ENCODE measurements around the gene PTH2R. TPM values are rescaled to one million over a fixed set of nuclear protein-coding genes. Genes with fewer than 3 reads are reported as not detected.
A peak's percentile ranks its signal among the peaks of the same experiment; 100 is the strongest.
"Not testable (repeated sequence)": the region's sequence is repeated elsewhere in the genome, so short reads cannot be mapped to it uniquely, and the experiment has no call there.

PTH2R gene, protein sequence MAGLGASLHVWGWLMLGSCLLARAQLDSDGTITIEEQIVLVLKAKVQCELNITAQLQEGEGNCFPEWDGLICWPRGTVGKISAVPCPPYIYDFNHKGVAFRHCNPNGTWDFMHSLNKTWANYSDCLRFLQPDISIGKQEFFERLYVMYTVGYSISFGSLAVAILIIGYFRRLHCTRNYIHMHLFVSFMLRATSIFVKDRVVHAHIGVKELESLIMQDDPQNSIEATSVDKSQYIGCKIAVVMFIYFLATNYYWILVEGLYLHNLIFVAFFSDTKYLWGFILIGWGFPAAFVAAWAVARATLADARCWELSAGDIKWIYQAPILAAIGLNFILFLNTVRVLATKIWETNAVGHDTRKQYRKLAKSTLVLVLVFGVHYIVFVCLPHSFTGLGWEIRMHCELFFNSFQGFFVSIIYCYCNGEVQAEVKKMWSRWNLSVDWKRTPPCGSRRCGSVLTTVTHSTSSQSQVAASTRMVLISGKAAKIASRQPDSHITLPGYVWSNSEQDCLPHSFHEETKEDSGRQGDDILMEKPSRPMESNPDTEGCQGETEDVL
- polyA plus RNA-seq (ENCODE audit: insufficient read length in 4 of 4), result 10 to 100 TPM; 30.5 to 56.4 (median 44.1) TPM

DNA sequence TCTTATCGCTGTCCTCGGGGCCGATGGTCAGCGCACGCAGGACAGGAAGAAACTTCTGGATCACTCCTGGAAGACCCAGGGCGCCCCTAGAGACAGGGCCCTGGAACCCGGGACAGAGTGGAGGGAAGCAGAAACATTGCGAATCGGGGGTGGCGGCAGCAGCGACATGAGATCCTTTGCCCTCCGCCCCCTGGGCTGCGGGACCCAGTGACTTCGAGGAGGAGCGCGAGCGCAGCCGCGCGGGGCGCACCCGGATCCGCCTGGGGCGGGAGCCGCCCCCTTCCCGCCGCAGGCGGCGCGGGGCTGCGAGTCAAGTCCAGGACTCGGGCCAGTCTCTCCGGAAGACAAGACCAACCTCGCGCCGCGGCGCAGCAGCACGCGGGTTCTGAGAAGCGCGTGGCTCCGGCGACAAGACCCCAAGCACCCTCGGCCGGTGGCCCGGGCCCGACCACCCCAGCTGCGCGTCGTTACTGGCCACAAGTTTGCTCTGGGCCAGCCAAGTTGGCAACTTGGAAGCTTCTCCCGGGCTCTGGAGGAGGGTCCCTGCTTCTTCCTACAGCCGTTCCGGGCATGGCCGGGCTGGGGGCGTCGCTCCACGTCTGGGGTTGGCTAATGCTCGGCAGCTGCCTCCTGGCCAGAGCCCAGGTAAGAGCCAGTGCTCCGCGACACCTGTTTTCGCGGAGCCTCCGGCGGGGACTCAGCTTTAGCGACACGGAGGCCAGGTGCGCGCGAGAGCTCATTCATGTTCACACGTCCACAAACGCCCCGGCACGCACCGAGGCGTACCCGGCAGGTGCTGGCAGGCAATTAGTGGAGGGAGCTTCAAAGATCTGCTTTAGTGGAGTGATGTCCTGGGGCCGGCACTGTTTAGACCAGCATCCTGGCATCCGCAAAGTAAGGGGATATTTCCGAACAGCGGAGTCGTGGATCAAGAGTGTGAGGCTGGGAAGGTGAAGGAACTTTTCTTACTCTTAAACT lies at the start of gene PTH2R:
PTH2R (plus strand) TSS at position 319 of the 978 bp plus-strand sequence; CDS start at position 571, 252 bp downstream.
- DNase-seq (ENCODE audit: low read depth in 4 of 4, low spot score in 2 of 4), result peak in 1 of 4 donors; percentile 23

GRCh38 chr2:208356846-208357574 lies 49.6 kb upstream of the PTH2R start:
- DNase-seq (ENCODE audit: low read depth in 4 of 4, low spot score in 2 of 4), result no peak

DNA sequence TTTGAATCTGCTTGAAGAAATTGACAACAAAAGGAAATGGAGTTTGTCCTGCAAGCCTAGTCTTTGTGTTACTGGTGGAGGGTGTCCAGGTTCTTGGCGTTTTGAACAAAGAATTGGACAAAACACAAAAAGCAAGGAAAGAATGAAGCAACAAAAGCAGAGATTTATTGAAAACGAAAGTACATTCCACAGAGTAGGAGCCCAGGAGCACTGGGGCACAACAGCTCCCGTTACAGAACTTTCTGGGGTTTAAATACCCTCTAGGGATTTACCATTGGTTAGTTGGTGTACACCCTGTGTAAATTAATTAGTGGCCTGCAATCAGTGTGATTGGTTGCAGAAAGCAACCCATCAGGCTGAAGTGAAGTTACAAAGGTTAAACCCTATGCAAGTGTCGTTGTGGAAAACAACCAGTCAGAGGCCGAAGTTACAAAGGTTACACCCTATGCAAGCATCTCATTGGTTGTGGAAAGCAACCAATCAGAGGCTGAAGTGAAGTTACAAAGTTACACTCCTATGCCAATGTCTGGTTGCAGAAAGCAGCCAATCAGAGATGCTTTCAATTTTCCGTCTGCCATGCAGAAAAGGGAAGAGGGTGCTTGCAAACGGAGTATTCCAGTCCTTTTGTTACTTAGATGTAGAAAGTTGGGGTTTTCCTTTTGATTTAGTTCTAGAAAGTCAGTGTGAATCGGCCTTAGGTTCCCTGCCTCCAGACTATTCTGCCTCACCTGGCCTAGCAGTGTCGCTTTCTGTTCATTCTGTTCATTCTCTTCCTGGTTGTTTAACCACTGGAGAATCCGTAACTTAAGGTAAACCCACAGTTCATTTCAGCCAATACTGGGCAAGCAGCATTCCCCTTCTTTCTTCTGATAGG lies 47.6 kb upstream of the PTH2R start:
- no peak for DNase-seq (ENCODE audit: low read depth in 4 of 4, low spot score in 2 of 4)

DNA sequence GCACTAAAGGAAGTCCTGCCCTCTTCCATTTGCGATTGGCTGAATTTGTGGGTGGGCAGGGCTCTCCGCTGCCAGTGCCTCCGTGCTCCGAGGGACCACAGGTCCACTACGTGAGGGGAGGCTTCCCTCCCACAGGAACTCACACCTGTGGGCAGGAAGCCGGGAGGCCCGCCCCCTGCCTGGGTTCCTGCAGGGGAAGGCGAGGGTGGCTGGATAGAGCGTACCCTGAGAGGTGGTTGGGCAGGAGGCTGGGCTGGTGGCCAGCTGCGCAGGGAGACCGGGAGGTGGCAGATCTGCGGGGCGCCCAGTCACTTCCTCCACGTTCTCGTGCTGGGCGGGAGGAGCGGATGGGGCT lies 47.0 kb upstream of the PTH2R start:
- DNase-seq (ENCODE audit: low read depth in 4 of 4, low spot score in 2 of 4), result no peak

DNA sequence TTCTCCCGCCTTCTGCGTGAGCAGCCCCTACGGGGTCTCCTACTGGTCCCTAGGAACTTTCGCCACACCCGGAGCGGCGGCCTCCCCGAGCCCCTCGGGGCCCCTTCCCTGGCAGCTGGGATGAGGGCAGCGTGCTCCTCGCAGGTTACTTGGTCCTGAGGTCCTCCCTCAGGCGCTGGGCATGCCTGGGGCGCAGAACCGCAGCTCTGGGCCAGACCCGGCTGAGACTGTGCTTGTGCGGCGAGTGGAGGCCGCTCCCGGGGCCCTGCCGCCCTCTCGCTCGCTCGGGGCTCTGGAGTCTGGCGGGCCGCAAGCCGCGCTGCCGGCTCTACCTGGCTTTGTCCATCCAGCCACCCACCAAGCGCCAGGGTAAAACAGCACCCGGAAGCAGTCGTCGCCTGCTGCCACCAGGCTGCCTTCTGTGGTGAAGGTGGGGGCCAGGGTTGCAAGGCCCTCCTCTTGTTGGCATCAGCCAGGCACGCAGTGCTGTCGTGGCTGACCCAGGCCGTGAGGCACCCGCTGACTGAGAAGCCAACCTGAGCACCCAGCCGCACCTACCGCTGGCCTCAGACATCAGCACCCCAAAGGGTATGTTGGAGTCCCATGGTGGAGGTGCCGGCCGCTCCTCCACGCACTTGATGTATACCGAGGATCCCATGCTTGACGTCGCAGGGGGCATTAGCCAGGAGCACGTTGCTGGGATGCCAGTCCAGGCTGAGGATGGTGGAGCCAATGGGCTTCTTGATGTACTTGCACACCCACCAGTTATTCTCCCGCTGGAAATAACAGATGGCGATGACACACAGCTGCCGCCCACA lies 46.1 kb upstream of the PTH2R start:
- DNase-seq (ENCODE audit: low read depth in 4 of 4, low spot score in 2 of 4), result no peak

DNA sequence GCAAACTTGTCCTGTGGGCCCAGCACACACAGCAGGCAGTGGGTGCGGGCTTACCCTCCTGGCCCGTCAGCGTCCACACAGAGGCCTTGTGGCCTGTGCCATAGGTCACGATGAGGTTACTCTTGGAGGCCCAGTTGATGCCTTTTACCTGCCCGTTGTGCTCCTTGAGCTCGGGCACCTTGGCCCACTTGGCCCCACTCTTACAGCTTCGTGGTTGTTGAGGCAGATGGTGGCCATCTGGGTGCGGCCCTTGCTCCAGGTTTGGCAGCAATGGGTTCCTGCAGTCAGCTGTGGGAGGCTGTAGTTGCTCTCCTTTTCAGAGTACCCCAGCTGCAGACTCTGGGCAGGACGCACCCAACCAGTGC lies 45.5 kb upstream of the PTH2R start:
- no peak for DNase-seq (ENCODE audit: low read depth in 4 of 4, low spot score in 2 of 4)

DNA sequence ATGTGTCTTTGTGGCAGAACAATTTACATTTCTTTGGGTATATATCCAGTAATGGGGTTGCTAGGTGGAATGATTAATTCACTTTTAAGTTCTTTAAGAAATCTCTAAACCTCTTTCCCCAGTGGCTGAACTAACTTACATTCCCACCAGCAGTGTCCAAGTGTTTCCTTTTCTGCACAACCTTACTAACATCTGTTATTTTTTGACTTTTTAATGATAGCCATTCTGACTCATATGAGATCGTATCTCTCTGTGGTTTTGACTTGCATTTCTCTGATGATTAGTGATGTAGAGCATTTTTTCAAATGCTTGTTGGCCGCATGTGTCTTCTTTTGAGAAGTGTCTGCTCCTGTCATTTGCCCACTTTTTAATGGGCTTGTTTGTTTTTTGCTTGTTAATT lies 43.1 kb upstream of the PTH2R start:
- DNase-seq (ENCODE audit: low read depth in 4 of 4, low spot score in 2 of 4), result no peak

- no peak for DNase-seq (ENCODE audit: low read depth in 4 of 4, low spot score in 2 of 4)
Measured at GRCh38 chr2:208366215-208367127, 40.1 kb upstream of the PTH2R start.

- no peak for DNase-seq (ENCODE audit: low read depth in 4 of 4, low spot score in 2 of 4)
Measured at GRCh38 chr2:208369091-208369490, 37.5 kb upstream of the PTH2R start.

GRCh38 chr2:208370881-208371633 lies 35.5 kb upstream of the PTH2R start:
- no peak for DNase-seq (ENCODE audit: low read depth in 4 of 4, low spot score in 2 of 4)

DNA sequence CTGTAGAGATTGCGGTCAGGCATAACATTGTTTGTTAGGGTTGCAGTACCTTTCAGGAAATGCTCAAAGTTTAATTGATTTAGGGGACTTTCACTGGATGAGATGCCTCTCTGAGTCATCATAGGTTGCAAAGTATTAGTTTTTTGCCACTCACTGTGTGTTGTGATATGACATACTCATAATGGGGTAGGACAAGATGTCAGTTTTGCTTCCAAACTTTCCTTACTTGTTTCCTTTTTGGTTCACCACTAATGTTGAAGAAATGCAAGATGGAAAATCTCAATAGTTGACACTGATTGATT lies 35.0 kb upstream of the PTH2R start:
- DNase-seq (ENCODE audit: low read depth in 4 of 4, low spot score in 2 of 4), result no peak

DNA sequence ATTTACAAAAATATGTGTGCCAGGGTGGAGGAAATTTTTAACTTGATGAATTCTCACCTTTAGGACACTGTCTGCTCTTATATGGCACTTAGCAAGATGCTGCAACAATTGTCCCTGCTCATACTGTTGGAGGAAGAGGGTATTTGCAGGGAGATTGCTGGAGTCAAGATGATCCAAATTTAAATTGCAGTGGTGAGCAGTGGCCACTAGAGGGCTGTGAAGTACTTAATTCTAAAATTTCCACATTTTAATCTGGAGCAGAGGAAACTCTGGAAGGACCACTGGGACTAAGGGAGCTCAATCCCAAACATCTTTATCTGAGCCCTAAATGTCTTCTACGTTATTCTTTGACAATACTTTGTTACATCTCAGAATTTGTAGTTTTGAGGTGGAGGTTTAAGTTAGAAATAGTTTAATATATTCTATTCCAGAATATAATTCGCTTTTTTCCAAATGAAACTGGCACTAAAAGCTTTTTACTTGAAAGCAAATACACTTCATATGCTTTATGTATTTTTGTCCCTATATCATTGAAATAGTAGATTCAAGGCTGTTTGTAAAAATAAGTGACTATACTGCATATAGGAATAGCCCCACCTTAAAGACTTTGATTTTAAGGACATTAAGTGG lies 33.0 kb upstream of the PTH2R start:
- peak; percentile 11 to 32 (median 14) for DNase-seq (ENCODE audit: low read depth in 4 of 4, low spot score in 2 of 4)

DNA sequence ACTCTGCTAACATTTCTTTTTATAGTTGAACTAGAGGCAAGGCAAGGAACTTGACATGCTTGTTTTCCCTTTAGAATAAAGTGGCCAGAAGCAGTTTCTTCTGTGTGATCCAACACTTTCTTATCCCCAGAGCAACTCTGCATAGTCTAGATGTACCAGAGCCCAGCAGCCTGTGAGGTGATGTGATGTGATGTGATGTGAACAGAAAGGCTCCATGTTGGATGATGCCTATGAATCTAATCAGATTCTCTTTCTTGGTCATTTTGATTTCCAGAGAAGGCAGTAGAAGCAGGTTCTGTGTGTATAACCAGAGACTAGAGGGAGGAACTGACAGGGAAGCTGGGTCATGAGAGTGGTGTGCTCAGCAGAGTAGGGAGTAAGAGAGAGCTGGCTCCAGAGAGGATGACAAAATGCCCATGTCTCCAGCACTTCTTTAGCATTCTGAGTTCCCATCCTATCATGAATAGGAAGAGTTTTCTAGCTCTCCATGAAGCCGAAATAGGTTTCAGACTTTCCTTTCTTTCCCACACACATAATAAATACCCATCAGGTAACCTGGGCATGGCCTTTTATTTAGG lies 31.0 kb upstream of the PTH2R start:
- no peak for DNase-seq (ENCODE audit: low read depth in 4 of 4, low spot score in 2 of 4)

DNA sequence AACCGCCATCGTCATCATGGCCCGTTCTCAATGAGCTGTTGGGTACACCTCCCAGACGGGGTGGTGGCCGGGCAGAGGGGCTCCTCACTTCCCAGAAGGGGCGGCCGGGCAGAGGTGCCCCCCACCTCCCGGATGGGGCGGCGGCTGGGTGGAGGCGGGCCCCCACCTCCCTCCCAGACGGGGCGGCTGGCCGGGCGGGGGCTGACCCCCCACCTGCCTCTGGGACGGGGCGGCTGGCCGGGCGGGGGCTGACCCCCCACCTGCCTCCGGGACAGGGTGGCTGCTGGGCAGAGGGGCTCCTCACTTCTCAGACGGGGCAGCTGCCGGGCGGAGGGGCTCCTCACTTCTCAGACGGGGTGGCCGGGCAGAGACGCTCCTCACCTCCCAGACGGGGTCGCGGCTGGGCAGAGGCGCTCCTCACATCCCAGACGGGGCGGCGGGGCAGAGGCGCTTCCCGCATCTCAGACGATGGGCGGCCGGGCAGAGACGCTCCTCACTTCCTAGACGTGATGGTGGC lies 29.2 kb upstream of the PTH2R start:
- not testable (repeated sequence) for DNase-seq (ENCODE audit: low read depth in 4 of 4, low spot score in 2 of 4)

- no peak for DNase-seq (ENCODE audit: low read depth in 4 of 4, low spot score in 2 of 4)
Measured at GRCh38 chr2:208379192-208379591, 27.4 kb upstream of the PTH2R start.

- no peak for DNase-seq (ENCODE audit: low read depth in 4 of 4, low spot score in 2 of 4)
Measured at GRCh38 chr2:208384637-208385036, 22.0 kb upstream of the PTH2R start.

All from left renal cortex interstitium (tissue), 4 donors.